Measurements from ENCODE around the gene ATAD3B.

DNA sequence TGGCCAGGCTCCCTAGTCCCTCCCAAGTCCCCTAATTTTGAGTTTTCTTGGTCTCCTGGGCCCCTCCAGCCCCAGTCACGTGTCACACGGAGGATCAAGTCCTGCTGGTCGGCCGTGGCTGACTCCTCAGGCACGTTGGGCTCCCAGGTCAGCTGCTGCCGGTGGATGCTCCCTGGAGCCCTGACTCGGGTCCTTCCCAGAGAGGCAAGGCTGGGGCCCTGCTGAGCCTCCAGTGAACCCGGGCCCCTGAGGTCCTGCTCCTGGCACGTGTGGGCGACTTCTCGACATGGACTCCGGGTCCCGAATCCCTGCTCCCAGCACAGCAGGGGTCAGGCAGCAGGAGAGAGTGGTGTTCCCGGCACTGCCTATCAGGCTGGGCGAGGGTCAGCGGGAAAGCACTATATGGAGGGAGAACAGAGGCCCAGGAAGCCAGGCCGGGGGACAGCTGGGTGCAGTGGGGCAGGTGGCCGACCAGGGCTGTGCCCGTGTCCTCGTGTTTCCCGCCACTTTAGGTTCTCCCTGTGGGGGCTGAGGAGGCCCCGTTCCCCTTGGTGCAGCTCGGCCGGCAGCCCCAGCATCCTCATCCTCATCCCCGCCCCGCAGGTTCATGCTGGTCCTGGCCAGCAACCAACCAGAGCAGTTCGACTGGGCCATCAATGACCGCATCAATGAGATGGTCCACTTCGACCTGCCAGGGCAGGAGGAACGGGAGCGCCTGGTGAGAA, 55.7 kb downstream of the ATAD3B start:
- TF ChIP-seq, protein P1, sequence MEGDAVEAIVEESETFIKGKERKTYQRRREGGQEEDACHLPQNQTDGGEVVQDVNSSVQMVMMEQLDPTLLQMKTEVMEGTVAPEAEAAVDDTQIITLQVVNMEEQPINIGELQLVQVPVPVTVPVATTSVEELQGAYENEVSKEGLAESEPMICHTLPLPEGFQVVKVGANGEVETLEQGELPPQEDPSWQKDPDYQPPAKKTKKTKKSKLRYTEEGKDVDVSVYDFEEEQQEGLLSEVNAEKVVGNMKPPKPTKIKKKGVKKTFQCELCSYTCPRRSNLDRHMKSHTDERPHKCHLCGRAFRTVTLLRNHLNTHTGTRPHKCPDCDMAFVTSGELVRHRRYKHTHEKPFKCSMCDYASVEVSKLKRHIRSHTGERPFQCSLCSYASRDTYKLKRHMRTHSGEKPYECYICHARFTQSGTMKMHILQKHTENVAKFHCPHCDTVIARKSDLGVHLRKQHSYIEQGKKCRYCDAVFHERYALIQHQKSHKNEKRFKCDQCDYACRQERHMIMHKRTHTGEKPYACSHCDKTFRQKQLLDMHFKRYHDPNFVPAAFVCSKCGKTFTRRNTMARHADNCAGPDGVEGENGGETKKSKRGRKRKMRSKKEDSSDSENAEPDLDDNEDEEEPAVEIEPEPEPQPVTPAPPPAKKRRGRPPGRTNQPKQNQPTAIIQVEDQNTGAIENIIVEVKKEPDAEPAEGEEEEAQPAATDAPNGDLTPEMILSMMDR (IDR thresholded peaks at IDR 0.05) = no peak
- no peak for TF ChIP-seq POLR2A (IDR thresholded peaks at IDR 0.05)
